Measurements from ENCODE around the gene POLK. TPM values are rescaled to one million over a fixed set of nuclear protein-coding genes. Genes with fewer than 3 reads are reported as not detected.

POLK gene
- total RNA-seq, 1 donor, result 50.1 TPM

DNA sequence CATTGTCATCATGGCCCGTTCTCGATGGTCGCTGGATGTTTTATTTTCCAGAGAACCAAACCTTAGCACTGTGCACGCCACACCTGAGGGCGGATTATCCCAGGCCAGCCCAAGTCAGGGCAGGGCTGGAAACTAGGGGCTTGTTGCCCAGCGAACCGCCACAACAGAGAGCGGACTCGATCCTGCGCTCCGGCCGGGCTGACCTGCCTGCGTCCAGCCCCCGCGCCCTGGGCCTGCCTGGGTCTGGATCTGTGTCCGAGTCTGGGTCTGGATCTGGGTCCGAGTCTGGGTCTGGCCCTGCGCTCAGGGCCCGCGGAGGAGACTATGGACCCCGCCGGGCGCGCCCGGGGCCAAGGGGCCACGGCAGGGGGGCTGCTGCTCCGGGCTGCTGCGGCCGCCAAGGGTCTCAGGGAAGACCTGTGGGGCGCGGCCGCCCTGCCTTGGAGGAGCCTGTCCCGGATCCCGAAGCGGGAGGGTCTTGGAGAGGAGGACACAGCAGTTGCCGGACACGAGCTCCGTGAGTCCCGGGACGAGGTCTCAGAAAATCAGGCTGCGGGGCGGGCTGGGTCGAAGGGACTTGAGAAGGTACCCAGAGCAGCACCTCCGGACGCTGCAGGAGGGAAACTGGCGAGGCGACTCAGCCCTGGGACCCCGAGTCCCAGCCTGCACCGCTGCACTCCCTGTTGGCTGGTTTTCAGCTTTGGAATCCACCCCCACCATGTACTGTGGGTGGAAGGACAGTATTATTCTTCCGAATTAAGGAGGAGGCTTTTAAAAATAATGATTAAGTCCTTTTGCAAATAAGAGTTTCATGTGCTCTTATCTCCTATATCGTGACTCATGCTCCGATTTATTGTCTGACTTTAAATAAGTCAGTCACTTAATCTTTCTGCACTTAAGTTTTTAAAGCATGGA lies 99.9 kb downstream of the POLK start, which contains the start of gene ANKDD1B:
ANKDD1B (plus strand) TSS at position 143 of the 915 bp plus-strand sequence; CDS start at position 325, 182 bp downstream.
- peak within 1 kb of the TSS; percentile 57 for H3K4me3 ChIP-seq (ENCODE audit: low read depth, low read length)
- DNase-seq (ENCODE audit: low read depth), result peak; percentile 69
- TF ChIP-seq CTCF (IDR thresholded peaks at IDR 0.05; ENCODE audit: insufficient read depth, low read depth, low read length), result no peak

- peak overlapping the region; percentile 57 for H3K4me3 ChIP-seq (ENCODE audit: low read depth, low read length)
- DNase-seq (ENCODE audit: low read depth), result no peak
- TF ChIP-seq CTCF (IDR thresholded peaks at IDR 0.05; ENCODE audit: insufficient read depth, low read depth, low read length), result no peak
Measured at GRCh38 chr5:75612226-75612569, 100.5 kb downstream of the POLK start.

- no peak for TF ChIP-seq CTCF (IDR thresholded peaks at IDR 0.05; ENCODE audit: insufficient read depth, low read depth, low read length)
- DNase-seq (ENCODE audit: low read depth), result no peak
- H3K4me3 ChIP-seq (ENCODE audit: low read depth, low read length), result no peak overlapping the region
Measured at GRCh38 chr5:75612901-75613300, 101.2 kb downstream of the POLK start.

DNA sequence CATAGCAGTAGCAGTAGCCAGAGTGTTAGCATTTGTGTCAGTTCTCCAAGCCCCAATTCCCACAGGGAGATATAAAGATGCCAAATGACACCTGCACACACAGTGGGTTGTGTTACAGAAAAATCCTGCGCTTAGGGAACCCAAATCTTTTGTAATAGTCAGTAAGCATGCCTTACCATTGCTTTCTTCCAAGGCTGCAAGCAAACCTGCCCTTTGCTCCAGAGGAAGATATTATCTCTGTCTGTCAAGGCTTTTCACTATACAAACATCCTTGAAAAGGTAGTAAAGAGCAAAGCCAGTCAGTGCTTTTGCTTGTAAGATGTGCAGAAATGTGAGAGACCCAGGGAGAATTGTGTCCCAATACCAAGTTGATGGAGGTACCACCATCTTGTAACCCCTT lies 102.5 kb downstream of the POLK start:
- DNase-seq (ENCODE audit: low read depth), result no peak
- no peak overlapping the region for H3K4me3 ChIP-seq (ENCODE audit: low read depth, low read length)
- no peak for TF ChIP-seq CTCF (IDR thresholded peaks at IDR 0.05; ENCODE audit: insufficient read depth, low read depth, low read length)

DNA sequence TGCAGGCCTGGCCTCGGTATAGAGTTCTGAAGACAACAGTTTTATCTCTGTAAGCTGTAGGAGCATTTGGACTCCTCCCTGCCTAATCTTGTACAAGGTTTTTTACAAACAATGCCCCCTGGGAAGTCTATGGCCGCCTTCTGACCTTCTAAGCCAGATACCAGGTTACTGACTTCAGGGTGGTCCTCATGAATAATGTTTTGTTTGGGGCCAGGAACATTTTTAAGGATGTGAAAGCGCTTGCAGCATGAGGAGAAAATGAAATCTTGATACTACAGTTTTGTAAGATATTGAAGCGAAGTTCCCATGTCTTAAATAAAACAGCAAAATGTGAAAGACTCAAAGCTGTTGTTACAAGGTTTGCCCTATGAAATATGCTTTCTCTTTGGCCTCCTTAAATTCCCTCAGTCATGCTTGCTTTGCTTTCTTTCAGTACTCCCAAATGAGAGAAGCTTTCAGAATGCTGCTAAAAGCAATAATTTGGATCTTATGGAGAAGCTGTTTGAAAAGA lies 104.7 kb downstream of the POLK start:
- TF ChIP-seq CTCF (IDR thresholded peaks at IDR 0.05; ENCODE audit: insufficient read depth, low read depth, low read length), result no peak
- H3K4me3 ChIP-seq (ENCODE audit: low read depth, low read length), result no peak overlapping the region
- DNase-seq (ENCODE audit: low read depth), result peak; percentile 48

- H3K4me3 ChIP-seq (ENCODE audit: low read depth, low read length), result no peak overlapping the region
- TF ChIP-seq CTCF (IDR thresholded peaks at IDR 0.05; ENCODE audit: insufficient read depth, low read depth, low read length), result no peak
- DNase-seq (ENCODE audit: low read depth), result peak; percentile 76
Measured at GRCh38 chr5:75616971-75617621, 105.4 kb downstream of the POLK start.

Data from fibroblast of villous mesenchyme (primary cell).